Thyroid gland (tissue), 4 donors: ENCODE measurements around the gene NNAT. TPM values are rescaled to one million over a fixed set of nuclear protein-coding genes. Genes with fewer than 3 reads are reported as not detected.

ENCODE experiments used
- DNase-seq, 2 donors: peaks; one replicate each; pipeline ENCODE4 v3.0.0-alpha.2; 2019
- H3K27ac ChIP-seq, 3 donors: fragments of 200-600 bp; sonication (generic); 1 replicate in 2 of 3; 2 replicates in 1 of 3; pipeline ENCODE4 v1.5.1; 2016 to 2019; ENCODE audit warnings: mild to moderate bottlenecking in 1 of 3, moderate library complexity in 1 of 3
- H3K27me3 ChIP-seq: fragments of 200-600 bp; sonication (generic); one replicate; pipeline ENCODE4 v1.5.1; 2019
- H3K36me3 ChIP-seq, 2 donors: fragments of 200-600 bp; sonication (generic); one replicate each; pipeline ENCODE4 v1.5.1; 2016 to 2019
- H3K4me1 ChIP-seq, 2 donors: fragments of 200-600 bp; sonication (generic); one replicate each; pipeline ENCODE4 v1.5.1; 2017 to 2019
- H3K4me3 ChIP-seq, 3 donors: fragments of 200-600 bp; sonication (generic); replicated peaks in 1 of 3; 1 replicate in 2 of 3; 2 replicates in 1 of 3; pipeline ENCODE4 v1.5.1; 2016; ENCODE audit warnings: mild to moderate bottlenecking in 1 of 3
- H3K9me3 ChIP-seq: fragments of 200-600 bp; sonication (generic); one replicate; pipeline ENCODE4 v1.5.1; 2017
- POLR2A ChIP-seq, 2 donors: fragments of 450-650 bp; IDR thresholded peaks; one replicate each; pipeline ENCODE4 v1.6.1; 2017; ENCODE audit warnings: antibody characterized with exemption in 2 of 2, mild to moderate bottlenecking in 2 of 2, moderate library complexity in 1 of 2
- WGBS, 2 donors: methylation state at CpG; one replicate each; pipeline ENCODE4 v1.1.5; 2017; 5-methylcytosine and 5-hydroxymethylcytosine counted together
- intact Hi-C: fragments of 100-400 bp; cut with DNase I; formaldehyde crosslinking; loops from one replicate; pipeline ENCODE4 v1.15.1; 2023
- total RNA-seq, 4 donors: library from RNA; depleted of rRNA; stranded (reverse); fragments of >200 nt; gene quantifications; one replicate each; pipeline ENCODE4 v1.2.3, GENCODE V29; 2016
- TF ChIP-seq, protein P1 (sequence below), 6 experiments: fragments of 200-600 bp in 3 of 6; fragments of 450-650 bp in 3 of 6; sonication (generic) in 3 of 6; IDR thresholded peaks; one replicate each; pipeline ENCODE4 v1.5.1; 2016 to 2019; ENCODE audit warnings: antibody characterized with exemption in 6 of 6, mild to moderate bottlenecking in 2 of 6, inconsistent platforms in 1 of 6, moderate library complexity in 1 of 6

The NNAT gene
- total RNA-seq, 4 donors from 2014 or later, result 0.45 to 4.9 (median 1.6) TPM

DNA sequence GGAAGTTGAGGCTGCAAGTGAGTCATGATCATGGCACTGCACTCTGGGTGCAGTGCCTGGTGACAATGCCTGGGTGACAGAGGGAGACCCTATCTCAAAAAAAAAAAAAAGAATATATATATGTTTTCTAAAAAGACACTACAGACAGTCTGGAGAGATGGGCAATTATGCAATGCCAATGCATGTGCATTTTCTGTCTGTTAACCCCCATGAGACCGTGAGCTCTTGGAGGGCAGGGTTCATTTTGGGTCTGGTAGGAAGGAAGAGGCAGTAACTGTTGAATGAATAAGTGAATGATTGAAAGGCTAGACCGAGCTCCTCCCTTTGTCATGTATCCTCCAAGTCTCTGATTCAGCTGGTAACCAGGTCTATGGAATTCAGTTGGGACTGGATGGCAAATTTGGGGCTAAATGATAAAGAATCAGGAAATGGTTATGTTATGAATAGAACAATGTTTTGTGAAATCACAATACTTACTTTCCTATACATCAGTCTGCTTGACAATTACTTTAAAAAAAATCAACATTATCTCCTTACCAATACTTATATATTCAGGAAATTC is 12.2 kb downstream of the NNAT start:
- no peak for DNase-seq
- Histone ChIP-seq H3K9me3 (no peaks in the 10 kb centered on the region), H3K4me3 (no peak overlapping the region), H3K27me3 (no peaks in the 10 kb centered on the region), H3K36me3 (no peaks in the 10 kb centered on the region), H3K4me1 (peaks cover 0 to 5% of the 10 kb centered on the region in 2 donors), H3K27ac (no peak overlapping the region)
- TF ChIP-seq, protein P1, sequence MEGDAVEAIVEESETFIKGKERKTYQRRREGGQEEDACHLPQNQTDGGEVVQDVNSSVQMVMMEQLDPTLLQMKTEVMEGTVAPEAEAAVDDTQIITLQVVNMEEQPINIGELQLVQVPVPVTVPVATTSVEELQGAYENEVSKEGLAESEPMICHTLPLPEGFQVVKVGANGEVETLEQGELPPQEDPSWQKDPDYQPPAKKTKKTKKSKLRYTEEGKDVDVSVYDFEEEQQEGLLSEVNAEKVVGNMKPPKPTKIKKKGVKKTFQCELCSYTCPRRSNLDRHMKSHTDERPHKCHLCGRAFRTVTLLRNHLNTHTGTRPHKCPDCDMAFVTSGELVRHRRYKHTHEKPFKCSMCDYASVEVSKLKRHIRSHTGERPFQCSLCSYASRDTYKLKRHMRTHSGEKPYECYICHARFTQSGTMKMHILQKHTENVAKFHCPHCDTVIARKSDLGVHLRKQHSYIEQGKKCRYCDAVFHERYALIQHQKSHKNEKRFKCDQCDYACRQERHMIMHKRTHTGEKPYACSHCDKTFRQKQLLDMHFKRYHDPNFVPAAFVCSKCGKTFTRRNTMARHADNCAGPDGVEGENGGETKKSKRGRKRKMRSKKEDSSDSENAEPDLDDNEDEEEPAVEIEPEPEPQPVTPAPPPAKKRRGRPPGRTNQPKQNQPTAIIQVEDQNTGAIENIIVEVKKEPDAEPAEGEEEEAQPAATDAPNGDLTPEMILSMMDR (IDR thresholded peaks at IDR 0.05), result no peak
- TF ChIP-seq POLR2A (IDR thresholded peaks at IDR 0.05), result no peak
- intact Hi-C loops, result loop anchor here (5.0 to 10.0 kb wide), 2 partner anchors 261 to 338 kb away; no protein-coding TSS in a partner anchor
- 90% methylated on average over 2 of the region's 2 CpGs for WGBS, 2 donors

GRCh38 chr20:37534401-37535157 is 13.5 kb downstream of the NNAT start:
- Histone ChIP-seq H3K4me1 (no peaks in the 10 kb centered on the region), H3K9me3 (no peaks in the 10 kb centered on the region), H3K27ac (no peak overlapping the region), H3K27me3 (no peaks in the 10 kb centered on the region), H3K4me3 (no peak overlapping the region), H3K36me3 (no peaks in the 10 kb centered on the region)
- TF ChIP-seq POLR2A (IDR thresholded peaks at IDR 0.05), result no peak
- TF ChIP-seq, protein P1 (IDR thresholded peaks at IDR 0.05), result peak; percentile 57 to 92 (median 86)
- DNase-seq, result peak; percentile 26 to 39
- intact Hi-C loops, result loop anchor here (5.0 to 10.0 kb wide), 3 partner anchors 147 to 340 kb away; no protein-coding TSS in a partner anchor
- 58 to 60% methylated on average over 6 of the region's 6 CpGs for WGBS, 2 donors

DNA sequence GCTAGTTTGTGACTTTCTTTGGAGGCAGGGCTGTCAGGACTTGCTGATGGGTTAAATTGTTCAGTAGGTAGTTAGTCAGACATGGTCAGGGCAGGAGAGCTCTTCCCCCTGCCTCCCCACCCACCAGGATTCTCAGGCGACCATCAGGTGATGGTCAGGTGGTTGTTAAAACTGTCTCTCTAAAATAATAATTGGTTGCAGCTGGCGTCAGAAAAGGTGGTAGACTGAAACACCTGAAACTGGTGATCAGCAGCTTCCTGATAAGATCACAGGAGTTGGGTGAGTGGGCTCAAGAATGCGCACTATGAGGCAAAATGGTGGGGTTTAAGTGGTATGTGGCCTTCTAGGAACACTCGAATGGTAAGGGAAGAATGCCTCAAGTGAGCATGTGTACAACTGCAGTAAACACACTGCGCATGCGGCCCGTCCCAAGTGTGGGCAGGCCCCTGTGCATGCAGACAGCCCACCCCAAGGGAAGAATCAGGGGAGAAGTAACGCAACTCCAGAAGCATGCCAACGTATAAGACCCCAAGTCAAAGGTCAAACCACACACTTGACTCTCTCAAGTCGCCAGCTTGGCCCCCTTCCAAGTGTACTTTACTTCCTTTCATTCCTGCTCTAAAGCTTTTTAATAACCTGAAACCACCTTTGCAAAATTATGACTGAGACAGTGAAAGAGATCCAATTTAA is 14.5 kb downstream of the NNAT start:
- no peaks in the 10 kb centered on the region for H3K9me3 ChIP-seq
- H3K27ac ChIP-seq, result no peak overlapping the region
- no peaks in the 10 kb centered on the region for H3K36me3 ChIP-seq
- no peak for TF ChIP-seq POLR2A (IDR thresholded peaks at IDR 0.05)
- TF ChIP-seq, protein P1 (IDR thresholded peaks at IDR 0.05), result no peak
- peak; percentile 52 to 55 for DNase-seq
- intact Hi-C loops, result loop anchor here (5.0 to 10.0 kb wide), 2 partner anchors 148 to 341 kb away; no protein-coding TSS in a partner anchor
- 29 to 35% methylated on average over 9 to 10 of the region's 10 CpGs for WGBS, 2 donors
- no peaks in the 10 kb centered on the region for H3K4me1 ChIP-seq
- H3K4me3 ChIP-seq, result no peak overlapping the region
- H3K27me3 ChIP-seq, result no peaks in the 10 kb centered on the region

- 91 to 100% methylated on average over 1 of the region's 1 CpG for WGBS, 2 donors
- Histone ChIP-seq H3K27ac (no peak overlapping the region), H3K27me3 (no peaks in the 10 kb centered on the region), H3K4me3 (no peak overlapping the region), H3K4me1 (no peaks in the 10 kb centered on the region), H3K36me3 (no peaks in the 10 kb centered on the region), H3K9me3 (no peaks in the 10 kb centered on the region)
- TF ChIP-seq, protein P1 (IDR thresholded peaks at IDR 0.05), result no peak
- no peak for TF ChIP-seq POLR2A (IDR thresholded peaks at IDR 0.05)
- intact Hi-C loops, result loop anchor here (5.0 to 10.0 kb wide), 2 partner anchors 150 to 343 kb away; no protein-coding TSS in a partner anchor
- DNase-seq, result no peak
Measured at GRCh38 chr20:37537505-37537904, 16.5 kb downstream of the NNAT start.
